Fibroblast of the aortic adventitia (primary cell): ENCODE results near the gene PLCG2. TPM values are rescaled to one million over a fixed set of nuclear protein-coding genes. Genes with fewer than 3 reads are reported as not detected.

ENCODE experiments used
- DNase-seq: peaks from one replicate; pipeline ENCODE4 v3.0.0-alpha.2; 2010; ENCODE audit warnings: low read depth
- H3K4me3 ChIP-seq: 2 replicates; pipeline ENCODE4 v1.5.1; 2011; ENCODE audit warnings: low read depth, mild to moderate bottlenecking, control low read depth, low read length, moderate library complexity
- CTCF ChIP-seq: IDR thresholded peaks from 2 replicates; pipeline ENCODE4 v1.5.1; 2011; ENCODE audit warnings: mild to moderate bottlenecking, low read length, control low read depth, inconsistent platforms; ENCODE audit not compliant: insufficient read depth
- total RNA-seq: library from RNA; depleted of rRNA; stranded (reverse); fragments of >200 nt; gene quantifications from 2 replicates; pipeline ENCODE4 v1.2.3, GENCODE V29; 2012; ENCODE audit warnings: low replicate concordance

The PLCG2 gene
- total RNA-seq, 1 donor, result 0.09 TPM

- H3K4me3 ChIP-seq, result no peak overlapping the region
- no peak for DNase-seq
- no peak for TF ChIP-seq CTCF
These were observed 42.5 kb downstream of the PLCG2 start for GRCh38 chr16:81821436-81822128.

GRCh38 chr16:81823111-81823510, 44.0 kb downstream of the PLCG2 start:
- no peak for TF ChIP-seq CTCF
- DNase-seq, result no peak
- H3K4me3 ChIP-seq, result no peak overlapping the region

- no peak for DNase-seq
- H3K4me3 ChIP-seq, result no peak overlapping the region
- no peak for TF ChIP-seq CTCF
These were observed 44.6 kb downstream of the PLCG2 start for GRCh38 chr16:81823734-81824133.

GRCh38 chr16:81826523-81826922, 47.4 kb downstream of the PLCG2 start:
- H3K4me3 ChIP-seq, result no peak overlapping the region
- TF ChIP-seq CTCF, result no peak
- no peak for DNase-seq

GRCh38 chr16:81830845-81831540, 51.9 kb downstream of the PLCG2 start:
- TF ChIP-seq CTCF, result no peak
- DNase-seq, result no peak
- no peak overlapping the region for H3K4me3 ChIP-seq

GRCh38 chr16:81831722-81832126, 52.6 kb downstream of the PLCG2 start:
- no peak overlapping the region for H3K4me3 ChIP-seq
- DNase-seq, result no peak
- TF ChIP-seq CTCF, result no peak
